ENCODE results near the gene PZP. TPM values are rescaled to one million over a fixed set of nuclear protein-coding genes. Genes with fewer than 3 reads are reported as not detected.

The PZP gene
- polyA plus RNA-seq, 1 experiment: not detected

GRCh38 chr12:9099552-9100190 lies 108.5 kb downstream of the PZP start:
- no peak for TF ChIP-seq CTCF (IDR thresholded peaks at IDR 0.05; ENCODE audit: low read depth, low read length)
- Histone ChIP-seq H3K27me3 (ENCODE audit: control insufficient read depth, insufficient read depth, low read length) (no peaks in the 10 kb centered on the region), H3K9me3 (ENCODE audit: control insufficient read depth, insufficient read depth, low read length) (no peaks in the 10 kb centered on the region), H3K27ac (ENCODE audit: low read depth, low read length) (no peak overlapping the region), H3K4me3 (ENCODE audit: low read depth, low read length) (no peak overlapping the region)
- no peak for DNase-seq (ENCODE audit: low read depth, low spot score)
- POLR2A ChIA-PET: no interaction called here
- CTCF ChIA-PET: no interaction called here

Other genes with a start within 250 kb of the PZP start
- 1.3 and 1.7 TPM in 2 replicates for gene KLRG1, start 218.8 kb downstream of the PZP start, polyA plus RNA-seq (2011; rRNA removed)
- gene A2M, start 92.5 kb downstream of the PZP start, polyA plus RNA-seq (2011; rRNA removed): 0.48 and 1.2 TPM in 2 replicates

Data from AG04450 (cell line).